Measurements from ENCODE around the gene SPATA46.

DNA sequence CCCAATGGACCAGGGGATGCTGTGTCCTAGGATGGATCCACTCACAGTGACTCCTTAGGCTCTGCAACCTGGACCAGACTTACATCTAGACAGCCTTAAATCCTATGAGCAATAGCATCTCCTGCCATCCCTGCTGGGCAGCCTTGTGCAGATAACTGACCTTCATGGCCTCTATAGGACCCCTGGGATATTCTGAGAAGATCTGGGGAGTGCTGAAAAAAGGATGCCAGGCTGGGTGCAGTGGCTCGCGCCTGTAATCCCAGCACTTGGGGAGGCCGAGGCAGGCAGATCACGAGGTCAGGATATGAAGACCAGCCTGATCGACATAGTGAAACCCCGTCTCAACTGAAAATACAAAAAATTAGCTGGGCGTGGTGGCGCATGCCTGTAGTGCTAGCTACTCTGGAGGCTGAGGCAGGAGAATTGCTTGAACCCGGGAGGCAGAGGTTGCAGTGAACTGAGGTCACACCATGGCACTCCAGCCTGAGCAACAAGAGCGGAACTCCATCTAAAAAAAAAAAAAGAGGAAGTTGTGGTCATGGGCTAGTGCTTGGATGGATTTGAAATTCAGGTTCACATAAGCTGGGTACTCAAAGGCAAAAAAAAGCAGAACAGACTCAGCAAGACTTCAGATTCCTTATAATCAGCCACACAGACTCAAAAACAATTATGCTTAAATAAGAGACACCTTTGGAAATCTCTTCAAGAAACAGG, 46.2 kb upstream of the SPATA46 start:
- TF ChIP-seq, protein P1, sequence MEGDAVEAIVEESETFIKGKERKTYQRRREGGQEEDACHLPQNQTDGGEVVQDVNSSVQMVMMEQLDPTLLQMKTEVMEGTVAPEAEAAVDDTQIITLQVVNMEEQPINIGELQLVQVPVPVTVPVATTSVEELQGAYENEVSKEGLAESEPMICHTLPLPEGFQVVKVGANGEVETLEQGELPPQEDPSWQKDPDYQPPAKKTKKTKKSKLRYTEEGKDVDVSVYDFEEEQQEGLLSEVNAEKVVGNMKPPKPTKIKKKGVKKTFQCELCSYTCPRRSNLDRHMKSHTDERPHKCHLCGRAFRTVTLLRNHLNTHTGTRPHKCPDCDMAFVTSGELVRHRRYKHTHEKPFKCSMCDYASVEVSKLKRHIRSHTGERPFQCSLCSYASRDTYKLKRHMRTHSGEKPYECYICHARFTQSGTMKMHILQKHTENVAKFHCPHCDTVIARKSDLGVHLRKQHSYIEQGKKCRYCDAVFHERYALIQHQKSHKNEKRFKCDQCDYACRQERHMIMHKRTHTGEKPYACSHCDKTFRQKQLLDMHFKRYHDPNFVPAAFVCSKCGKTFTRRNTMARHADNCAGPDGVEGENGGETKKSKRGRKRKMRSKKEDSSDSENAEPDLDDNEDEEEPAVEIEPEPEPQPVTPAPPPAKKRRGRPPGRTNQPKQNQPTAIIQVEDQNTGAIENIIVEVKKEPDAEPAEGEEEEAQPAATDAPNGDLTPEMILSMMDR (IDR thresholded peaks at IDR 0.05; ENCODE audit: control extremely low read depth in 1 of 3, insufficient read depth in 1 of 3, low read depth in 1 of 3, low read length in 3 of 3), result no peak
- TF ChIP-seq EZH2 (IDR thresholded peaks at IDR 0.05; ENCODE audit: low read depth, low read length, severe bottlenecking) (no peak), POLR2A (IDR thresholded peaks at IDR 0.05; ENCODE audit: control extremely low read depth in 1 of 2, low read depth in 2 of 2, low read length in 2 of 2) (no peak), EP300 (IDR thresholded peaks at IDR 0.05; ENCODE audit: borderline replicate concordance in 1 of 2, low read depth in 2 of 2, low read length in 2 of 2) (no peak), ASH2L (IDR thresholded peaks at IDR 0.05; ENCODE audit: low read length) (no peak), CHD2 (IDR thresholded peaks at IDR 0.05; ENCODE audit: low read length) (no peak), BRCA1 (IDR thresholded peaks at IDR 0.05; ENCODE audit: low read depth, low read length) (no peak), SAP30 (IDR thresholded peaks at IDR 0.05; ENCODE audit: insufficient read depth, insufficient replicate concordance, low read length) (no peak), BACH1 (IDR thresholded peaks at IDR 0.05; ENCODE audit: low read length) (no peak)
- TF ChIP-seq, protein P2, sequence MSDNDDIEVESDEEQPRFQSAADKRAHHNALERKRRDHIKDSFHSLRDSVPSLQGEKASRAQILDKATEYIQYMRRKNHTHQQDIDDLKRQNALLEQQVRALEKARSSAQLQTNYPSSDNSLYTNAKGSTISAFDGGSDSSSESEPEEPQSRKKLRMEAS (IDR thresholded peaks at IDR 0.05), result no peak
